Measurements from ENCODE around the gene ETS1.

Gene ETS1

GRCh38 chr11:128456566-128457268 lies 130.6 kb downstream of the ETS1 start:
- Histone ChIP-seq H3K4me1 (ENCODE audit: low read depth, poor library complexity, severe bottlenecking) (peaks cover 43% of the 10 kb centered on the region), H3K79me2 (ENCODE audit: insufficient read depth, low read depth) (no peaks in the 10 kb centered on the region), H2AFZ (ENCODE audit: low read depth) (no peak overlapping the region), H3K9ac (no peak overlapping the region), H3K4me2 (no peak overlapping the region), H3K36me3 (ENCODE audit: insufficient read depth) (no peaks in the 10 kb centered on the region), H4K20me1 (ENCODE audit: insufficient read depth) (no peaks in the 10 kb centered on the region), H3K27ac (no peak overlapping the region), H3K27me3 (ENCODE audit: insufficient read depth, low read depth) (no peaks in the 10 kb centered on the region), H3K4me3 (IDR thresholded peaks at IDR 0.05; ENCODE audit: insufficient read depth, low read depth, low read length) (no peak overlapping the region)
- TF ChIP-seq, protein P1, sequence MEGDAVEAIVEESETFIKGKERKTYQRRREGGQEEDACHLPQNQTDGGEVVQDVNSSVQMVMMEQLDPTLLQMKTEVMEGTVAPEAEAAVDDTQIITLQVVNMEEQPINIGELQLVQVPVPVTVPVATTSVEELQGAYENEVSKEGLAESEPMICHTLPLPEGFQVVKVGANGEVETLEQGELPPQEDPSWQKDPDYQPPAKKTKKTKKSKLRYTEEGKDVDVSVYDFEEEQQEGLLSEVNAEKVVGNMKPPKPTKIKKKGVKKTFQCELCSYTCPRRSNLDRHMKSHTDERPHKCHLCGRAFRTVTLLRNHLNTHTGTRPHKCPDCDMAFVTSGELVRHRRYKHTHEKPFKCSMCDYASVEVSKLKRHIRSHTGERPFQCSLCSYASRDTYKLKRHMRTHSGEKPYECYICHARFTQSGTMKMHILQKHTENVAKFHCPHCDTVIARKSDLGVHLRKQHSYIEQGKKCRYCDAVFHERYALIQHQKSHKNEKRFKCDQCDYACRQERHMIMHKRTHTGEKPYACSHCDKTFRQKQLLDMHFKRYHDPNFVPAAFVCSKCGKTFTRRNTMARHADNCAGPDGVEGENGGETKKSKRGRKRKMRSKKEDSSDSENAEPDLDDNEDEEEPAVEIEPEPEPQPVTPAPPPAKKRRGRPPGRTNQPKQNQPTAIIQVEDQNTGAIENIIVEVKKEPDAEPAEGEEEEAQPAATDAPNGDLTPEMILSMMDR (conservative IDR thresholded peaks at IDR 0.05; ENCODE audit: low read depth, low read length): no peak

- Histone ChIP-seq H3K27ac (peak overlapping the region; percentile 89; the same call in 1 of the 2 replicates), H2AFZ (ENCODE audit: low read depth) (no peak overlapping the region), H3K79me2 (ENCODE audit: insufficient read depth, low read depth) (no peaks in the 10 kb centered on the region), H3K9ac (no peak overlapping the region), H3K4me1 (ENCODE audit: low read depth, poor library complexity, severe bottlenecking) (peaks cover 45% of the 10 kb centered on the region), H3K27me3 (ENCODE audit: insufficient read depth, low read depth) (no peaks in the 10 kb centered on the region), H3K36me3 (ENCODE audit: insufficient read depth) (no peaks in the 10 kb centered on the region), H3K4me2 (no peak overlapping the region), H4K20me1 (ENCODE audit: insufficient read depth) (no peaks in the 10 kb centered on the region), H3K4me3 (IDR thresholded peaks at IDR 0.05; ENCODE audit: insufficient read depth, low read depth, low read length) (no peak overlapping the region)
- TF ChIP-seq, protein P1 (conservative IDR thresholded peaks at IDR 0.05; ENCODE audit: low read depth, low read length): no peak
Observed at GRCh38 chr11:128455766-128456165, 131.6 kb downstream of the ETS1 start.

- TF ChIP-seq, protein P1 (conservative IDR thresholded peaks at IDR 0.05; ENCODE audit: low read depth, low read length): no peak
- H3K36me3 ChIP-seq (ENCODE audit: insufficient read depth): no peaks in the 10 kb centered on the region
- no peaks in the 10 kb centered on the region for H3K27me3 ChIP-seq (ENCODE audit: insufficient read depth, low read depth)
- H3K9ac ChIP-seq: peak overlapping the region; percentile 62; the same call in 1 of the 2 replicates
- H3K4me1 ChIP-seq (ENCODE audit: low read depth, poor library complexity, severe bottlenecking): peaks cover 59% of the 10 kb centered on the region
- peak overlapping the region; percentile 67 for H3K4me2 ChIP-seq
- no peak overlapping the region for H2AFZ ChIP-seq (ENCODE audit: low read depth)
- H3K27ac ChIP-seq: peak overlapping the region; percentile 89
- H3K4me3 ChIP-seq (IDR thresholded peaks at IDR 0.05; ENCODE audit: insufficient read depth, low read depth, low read length): no peak overlapping the region
- H3K79me2 ChIP-seq (ENCODE audit: insufficient read depth, low read depth): no peaks in the 10 kb centered on the region
- H4K20me1 ChIP-seq (ENCODE audit: insufficient read depth): no peaks in the 10 kb centered on the region
Observed at GRCh38 chr11:128453444-128454336, 133.7 kb downstream of the ETS1 start.

GRCh38 chr11:128451652-128452470 lies 135.5 kb downstream of the ETS1 start:
- H3K27ac ChIP-seq: peak overlapping the region; percentile 89; the same call in 1 of the 2 replicates
- H3K4me3 ChIP-seq (IDR thresholded peaks at IDR 0.05; ENCODE audit: insufficient read depth, low read depth, low read length): no peak overlapping the region
- H3K9ac ChIP-seq: no peak overlapping the region
- H3K27me3 ChIP-seq (ENCODE audit: insufficient read depth, low read depth): no peaks in the 10 kb centered on the region
- H4K20me1 ChIP-seq (ENCODE audit: insufficient read depth): no peaks in the 10 kb centered on the region
- TF ChIP-seq, protein P1 (conservative IDR thresholded peaks at IDR 0.05; ENCODE audit: low read depth, low read length): no peak
- H3K4me1 ChIP-seq (ENCODE audit: low read depth, poor library complexity, severe bottlenecking): peaks cover 65% of the 10 kb centered on the region
- H3K4me2 ChIP-seq: no peak overlapping the region; the same call in 1 of the 2 replicates
- H3K36me3 ChIP-seq (ENCODE audit: insufficient read depth): no peaks in the 10 kb centered on the region
- no peaks in the 10 kb centered on the region for H3K79me2 ChIP-seq (ENCODE audit: insufficient read depth, low read depth)
- H2AFZ ChIP-seq (ENCODE audit: low read depth): no peak overlapping the region
